H7 (cell line): ENCODE data around the gene DOP1A. TPM values are rescaled to one million over a fixed set of nuclear protein-coding genes. Genes with fewer than 3 reads are reported as not detected.

Experiments used
- DNase-seq: peaks from one replicate; pipeline ENCODE4 v3.0.0; 2012
- H3K27me3 ChIP-seq: 2 replicates; pipeline ENCODE4 v1.6.0; 2011; ENCODE audit warnings: mild to moderate bottlenecking, low read length; ENCODE audit not compliant: control insufficient read depth, insufficient read depth
- H3K36me3 ChIP-seq: replicated peaks from 2 replicates; pipeline ENCODE4 v1.5.1; 2011; ENCODE audit warnings: low read length; ENCODE audit not compliant: control insufficient read depth, insufficient read depth
- H3K4me3 ChIP-seq: 2 replicates; pipeline ENCODE4 v1.5.1; 2011; ENCODE audit warnings: low read depth, mild to moderate bottlenecking, control low read depth, low read length, moderate library complexity; ENCODE audit not compliant: insufficient read depth
- total RNA-seq: library from RNA; depleted of rRNA; stranded (reverse); fragments of >200 nt; shearing (Covaris generic); gene quantifications from 2 replicates; pipeline ENCODE4 v1.2.3, GENCODE V29; 2014; rRNA removed

The DOP1A gene, protein sequence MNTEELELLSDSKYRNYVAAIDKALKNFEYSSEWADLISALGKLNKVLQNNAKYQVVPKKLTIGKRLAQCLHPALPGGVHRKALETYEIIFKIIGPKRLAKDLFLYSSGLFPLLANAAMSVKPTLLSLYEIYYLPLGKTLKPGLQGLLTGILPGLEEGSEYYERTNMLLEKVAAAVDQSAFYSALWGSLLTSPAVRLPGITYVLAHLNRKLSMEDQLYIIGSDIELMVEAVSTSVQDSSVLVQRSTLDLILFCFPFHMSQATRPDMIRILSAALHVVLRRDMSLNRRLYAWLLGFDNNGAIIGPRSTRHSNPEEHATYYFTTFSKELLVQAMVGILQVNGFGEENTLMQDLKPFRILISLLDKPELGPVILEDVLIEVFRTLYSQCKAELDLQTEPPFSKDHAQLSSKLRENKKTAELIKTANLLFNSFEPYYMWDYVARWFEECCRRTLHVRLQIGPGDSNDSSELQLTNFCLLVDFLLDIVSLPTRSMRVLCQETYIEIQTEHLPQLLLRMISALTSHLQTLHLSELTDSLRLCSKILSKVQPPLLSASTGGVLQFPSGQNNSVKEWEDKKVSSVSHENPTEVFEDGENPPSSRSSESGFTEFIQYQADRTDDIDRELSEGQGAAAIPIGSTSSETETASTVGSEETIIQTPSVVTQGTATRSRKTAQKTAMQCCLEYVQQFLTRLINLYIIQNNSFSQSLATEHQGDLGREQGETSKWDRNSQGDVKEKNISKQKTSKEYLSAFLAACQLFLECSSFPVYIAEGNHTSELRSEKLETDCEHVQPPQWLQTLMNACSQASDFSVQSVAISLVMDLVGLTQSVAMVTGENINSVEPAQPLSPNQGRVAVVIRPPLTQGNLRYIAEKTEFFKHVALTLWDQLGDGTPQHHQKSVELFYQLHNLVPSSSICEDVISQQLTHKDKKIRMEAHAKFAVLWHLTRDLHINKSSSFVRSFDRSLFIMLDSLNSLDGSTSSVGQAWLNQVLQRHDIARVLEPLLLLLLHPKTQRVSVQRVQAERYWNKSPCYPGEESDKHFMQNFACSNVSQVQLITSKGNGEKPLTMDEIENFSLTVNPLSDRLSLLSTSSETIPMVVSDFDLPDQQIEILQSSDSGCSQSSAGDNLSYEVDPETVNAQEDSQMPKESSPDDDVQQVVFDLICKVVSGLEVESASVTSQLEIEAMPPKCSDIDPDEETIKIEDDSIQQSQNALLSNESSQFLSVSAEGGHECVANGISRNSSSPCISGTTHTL (N-terminal part only)
- total RNA-seq = 10.2 and 14.3 TPM in 2 replicates

GRCh38 chr6:83067448-83068439 lies at the start of gene DOP1A:
Gene DOP1A, plus strand, starts transcription at chr6:83067671. Its CDS starts 29,307 bp downstream, at chr6:83096978.
- Histone ChIP-seq H3K27me3 (no peaks in the 10 kb centered on the region), H3K36me3 (no peaks in the 10 kb centered on the region), H3K4me3 (peak within 1 kb of the TSS; percentile 86)
- peak; percentile 88 for DNase-seq

DNA sequence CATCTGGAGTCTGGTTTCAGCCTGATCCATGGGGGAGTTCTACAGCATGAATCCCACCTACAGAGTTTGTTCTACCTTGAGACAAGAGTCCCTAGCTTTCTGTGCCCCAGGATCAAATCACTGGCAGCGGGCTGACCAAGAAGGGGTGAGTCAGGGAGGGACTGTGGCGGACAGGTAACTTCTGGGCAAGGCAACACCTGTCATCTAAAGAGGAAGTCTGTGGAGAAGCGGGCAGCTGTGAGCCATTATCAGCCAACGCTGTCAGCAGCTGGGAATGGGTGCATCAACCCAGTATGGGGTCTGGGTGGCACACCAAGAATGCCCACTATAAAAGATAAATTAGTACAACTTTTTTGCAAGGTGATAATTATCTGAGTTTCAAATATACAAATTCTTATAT lies 47.7 kb upstream of the DOP1A start:
- H3K27me3 ChIP-seq = no peaks in the 10 kb centered on the region
- H3K36me3 ChIP-seq = no peaks in the 10 kb centered on the region; the same call in none of the 2 replicates
- H3K4me3 ChIP-seq = no peak overlapping the region
- no peak for DNase-seq

GRCh38 chr6:83031689-83032088 lies 35.8 kb upstream of the DOP1A start:
- Histone ChIP-seq H3K36me3 (peaks cover 6% of the 10 kb centered on the region), H3K4me3 (no peak overlapping the region), H3K27me3 (no peaks in the 10 kb centered on the region)
- no peak for DNase-seq

- no peak for DNase-seq
Measured at GRCh38 chr6:83038246-83038645, 29.2 kb upstream of the DOP1A start.

DNA sequence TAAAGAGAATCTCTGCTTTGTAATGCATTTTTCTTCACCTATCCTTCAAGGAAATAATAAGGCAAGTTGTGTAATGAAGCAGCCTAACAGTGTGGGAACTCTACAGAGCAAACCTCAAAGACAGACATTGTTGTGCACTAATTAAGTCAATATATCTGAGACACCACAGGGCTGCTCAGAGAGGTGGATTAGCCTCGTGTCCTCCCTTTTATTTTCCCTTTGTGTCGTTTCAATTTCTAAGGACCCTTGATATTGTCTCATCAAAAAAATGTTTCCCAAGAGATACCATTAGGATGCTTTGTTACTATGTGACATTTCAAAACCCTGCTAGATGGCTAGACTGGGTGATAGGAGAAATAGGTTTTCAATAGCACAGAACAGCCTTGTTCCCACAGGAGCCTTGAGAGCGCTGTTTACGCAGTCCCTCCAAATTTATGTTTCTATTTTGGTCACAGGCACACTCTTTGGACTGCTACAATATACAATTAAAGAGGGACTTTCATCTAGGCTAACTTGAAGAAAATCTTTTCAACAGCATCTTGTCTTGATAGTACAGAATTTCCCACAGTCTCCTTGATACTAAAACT lies 24.9 kb upstream of the DOP1A start:
- no peak for DNase-seq
- Histone ChIP-seq H3K36me3 (no peaks in the 10 kb centered on the region), H3K4me3 (no peak overlapping the region)

More at GRCh38 chr6:83038246-83038645, 29.2 kb upstream of the DOP1A start:
- no peaks in the 10 kb centered on the region for H3K36me3 ChIP-seq
- no peak overlapping the region for H3K4me3 ChIP-seq
- no peaks in the 10 kb centered on the region for H3K27me3 ChIP-seq

GRCh38 chr6:83044091-83044768 lies 23.2 kb upstream of the DOP1A start:
- Histone ChIP-seq H3K4me3 (no peak overlapping the region), H3K36me3 (no peaks in the 10 kb centered on the region), H3K27me3 (no peaks in the 10 kb centered on the region)
- no peak for DNase-seq

More for the DNA sequence above, 24.9 kb upstream of the DOP1A start:
- H3K27me3 ChIP-seq = no peaks in the 10 kb centered on the region

DNA sequence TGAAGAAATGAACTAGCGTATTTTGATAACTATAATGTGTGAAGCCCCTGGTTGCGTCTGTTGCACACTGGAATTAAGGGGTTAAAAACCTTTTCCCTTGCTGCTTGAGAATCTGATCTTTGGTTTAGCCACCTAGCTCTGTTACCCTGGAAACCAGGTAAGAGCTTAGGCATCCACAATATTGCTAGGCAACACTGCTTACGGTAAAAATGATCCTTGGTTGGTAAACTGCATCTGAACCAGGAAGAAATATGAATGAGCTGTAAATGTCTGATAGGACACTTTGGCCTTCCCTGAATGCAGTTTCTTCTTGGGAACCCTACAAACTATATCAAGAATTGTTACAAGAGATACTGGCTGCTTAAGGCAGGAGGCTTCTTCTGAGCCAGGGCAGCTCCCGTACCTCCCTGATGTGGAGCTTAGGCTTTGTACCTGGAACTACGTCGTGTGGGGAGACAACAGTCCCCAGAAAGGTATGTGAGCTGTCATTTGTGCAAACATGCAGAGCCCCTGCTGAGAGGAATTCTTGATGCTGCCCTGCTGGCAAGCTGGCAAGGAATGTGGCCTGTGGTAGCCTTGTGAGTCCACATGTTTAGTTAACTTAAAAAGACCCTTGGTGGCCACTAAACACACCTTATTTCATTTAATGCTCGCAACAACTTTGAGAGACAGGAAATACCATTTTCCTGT lies 20.3 kb upstream of the DOP1A start:
- no peaks in the 10 kb centered on the region for H3K36me3 ChIP-seq
- peak; percentile 27 for DNase-seq

DNA sequence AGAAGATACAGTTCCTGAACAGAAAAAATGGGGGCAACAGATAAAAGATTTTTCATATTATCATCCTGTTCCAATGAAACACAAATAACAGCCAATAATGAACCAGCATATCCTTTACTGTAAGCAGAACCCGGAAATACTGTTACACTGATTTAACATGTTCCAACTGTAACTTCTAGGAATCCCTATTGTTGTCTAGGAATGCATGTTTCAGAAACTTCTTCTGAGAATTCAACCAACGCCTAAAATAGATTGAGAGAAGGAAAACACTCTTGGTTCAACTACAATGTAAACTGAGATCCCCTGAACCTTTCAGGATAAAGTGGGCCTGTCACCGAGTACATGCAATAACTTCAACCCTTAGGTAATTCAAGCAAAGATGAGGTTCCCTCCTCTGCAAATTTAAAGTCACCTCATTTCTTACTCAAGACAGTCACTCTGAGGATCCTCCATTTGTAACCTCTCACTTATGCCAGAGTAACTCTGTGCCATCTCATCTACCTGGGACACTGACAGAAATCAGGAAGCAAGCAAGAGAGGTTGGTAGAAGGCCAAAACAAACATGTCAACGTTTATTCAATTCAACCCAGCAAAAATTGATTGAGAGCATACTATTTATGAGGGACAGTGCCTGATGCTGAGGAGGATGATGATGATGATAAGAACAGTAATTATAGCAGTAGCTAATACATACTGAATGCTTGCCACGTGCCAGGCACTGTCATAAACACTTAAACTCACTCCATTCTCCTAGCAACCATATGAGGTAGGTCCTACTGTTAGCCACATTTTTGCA lies 15.9 kb upstream of the DOP1A start:
- no peaks in the 10 kb centered on the region for H3K27me3 ChIP-seq
- peaks cover 2% of the 10 kb centered on the region; the same call in 1 of the 2 replicates for H3K36me3 ChIP-seq
- DNase-seq = no peak
- no peak overlapping the region for H3K4me3 ChIP-seq

More for the DNA sequence above, 20.3 kb upstream of the DOP1A start:
- no peak overlapping the region for H3K4me3 ChIP-seq
- no peaks in the 10 kb centered on the region for H3K27me3 ChIP-seq

DNA sequence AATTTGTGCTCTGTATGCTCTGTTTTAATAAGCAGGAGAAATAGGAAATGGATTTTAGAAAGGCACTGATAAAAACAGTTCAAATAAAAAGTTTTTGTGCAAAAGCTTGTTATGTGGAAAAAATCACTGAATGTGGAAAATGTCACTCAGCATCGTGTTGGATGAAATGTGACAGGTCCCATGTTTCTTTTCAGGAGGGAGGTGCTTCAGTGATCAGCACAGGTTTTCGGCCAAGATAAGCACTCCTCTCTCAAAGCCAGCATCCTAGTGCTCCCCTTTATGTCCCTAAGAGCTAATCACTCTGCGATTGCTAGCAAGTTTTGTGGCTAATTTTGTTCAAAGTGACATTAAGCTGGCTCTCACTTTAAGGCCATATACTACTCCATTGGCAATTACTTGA lies 13.8 kb upstream of the DOP1A start:
- DNase-seq = no peak
- H3K4me3 ChIP-seq = no peak overlapping the region
- peaks cover 3% of the 10 kb centered on the region for H3K36me3 ChIP-seq
- H3K27me3 ChIP-seq = no peaks in the 10 kb centered on the region

GRCh38 chr6:83055366-83055964 lies 12.0 kb upstream of the DOP1A start:
- H3K4me3 ChIP-seq = no peak overlapping the region
- DNase-seq = peak; percentile 47
- no peaks in the 10 kb centered on the region for H3K27me3 ChIP-seq
- peaks cover 3% of the 10 kb centered on the region for H3K36me3 ChIP-seq

GRCh38 chr6:83057705-83058321 lies 9.7 kb upstream of the DOP1A start:
- peaks cover 3% of the 10 kb centered on the region for H3K36me3 ChIP-seq
- DNase-seq = peak; percentile 32
- H3K27me3 ChIP-seq = no peaks in the 10 kb centered on the region
- no peak overlapping the region for H3K4me3 ChIP-seq
